Mesenchymal stem cell (in vitro differentiated cells and primary cell): ENCODE data around the gene PRODH2.
A peak's percentile ranks its signal among the peaks of the same experiment; 100 is the strongest.

ENCODE experiments used
- DNase-seq: peaks from one replicate; pipeline ENCODE4 v3.0.0-alpha.2; 2013
- H2AFZ ChIP-seq: one replicate; pipeline ENCODE4 v1.6.1; 2013; ENCODE audit warnings: low read depth, mild to moderate bottlenecking, control low read depth, inconsistent platforms, low read length, moderate library complexity
- H2AK5ac ChIP-seq: 2 replicates; pipeline ENCODE4 v1.6.1; 2013; ENCODE audit warnings: low read length, moderate library complexity, mild to moderate bottlenecking, inconsistent platforms; ENCODE audit not compliant: severe bottlenecking
- H2BK120ac ChIP-seq: one replicate; pipeline ENCODE4 v1.6.1; 2013; ENCODE audit warnings: low read depth, mild to moderate bottlenecking, inconsistent platforms, low read length, moderate library complexity
- H2BK12ac ChIP-seq, 2 experiments: one replicate each; pipeline ENCODE4 v1.6.1; 2013; ENCODE audit warnings: inconsistent platforms in 2 of 2, low read length in 2 of 2, mild to moderate bottlenecking in 2 of 2, moderate library complexity in 2 of 2, control low read depth in 1 of 2
- H2BK15ac ChIP-seq: one replicate; pipeline ENCODE4 v1.6.1; 2013; ENCODE audit warnings: mild to moderate bottlenecking, low read depth, inconsistent platforms; ENCODE audit not compliant: poor library complexity, severe bottlenecking
- H2BK5ac ChIP-seq: 2 replicates; pipeline ENCODE4 v1.6.1; 2013; ENCODE audit warnings: low read depth, mild to moderate bottlenecking, low read length, control low read depth, inconsistent platforms; ENCODE audit not compliant: poor library complexity, severe bottlenecking
- H3K14ac ChIP-seq, 2 experiments: one replicate each; pipeline ENCODE4 v1.6.1; 2013; ENCODE audit warnings: inconsistent platforms in 2 of 2, low read length in 2 of 2, control low read depth in 1 of 2, mild to moderate bottlenecking in 1 of 2, moderate library complexity in 1 of 2
- H3K18ac ChIP-seq, 2 experiments: one replicate each; pipeline ENCODE4 v1.6.1; 2013; ENCODE audit warnings: inconsistent platforms in 2 of 2, low read length in 2 of 2, control low read depth in 1 of 2, low read depth in 1 of 2, mild to moderate bottlenecking in 1 of 2
- H3K23ac ChIP-seq, 2 experiments: one replicate each; pipeline ENCODE4 v1.6.1; 2013; ENCODE audit warnings: inconsistent platforms in 2 of 2, low read length in 2 of 2, mild to moderate bottlenecking in 2 of 2, moderate library complexity in 2 of 2, control low read depth in 1 of 2
- H3K27ac ChIP-seq: 2 replicates; pipeline ENCODE4 v1.5.1; 2013; ENCODE audit warnings: mild to moderate bottlenecking, moderate library complexity, low read length, control low read depth, inconsistent platforms; ENCODE audit not compliant: poor library complexity, severe bottlenecking
- H3K27me3 ChIP-seq, 2 experiments: 2 replicates each; pipeline versions ENCODE4 v1.6.1 to v1.7.0; 2013; ENCODE audit warnings: low read length in 2 of 2, mild to moderate bottlenecking in 2 of 2, moderate library complexity in 2 of 2, control low read depth in 1 of 2, inconsistent platforms in 1 of 2; ENCODE audit not compliant: control insufficient read depth in 1 of 2, insufficient read depth in 1 of 2
- H3K36me3 ChIP-seq, 2 experiments: 2 replicates each; pipeline versions ENCODE4 v1.6.1 to v1.7.0; 2013; ENCODE audit warnings: low read length in 2 of 2, control low read depth in 1 of 2, inconsistent platforms in 1 of 2, low read depth in 1 of 2, mild to moderate bottlenecking in 1 of 2; ENCODE audit not compliant: insufficient read depth in 2 of 2, control insufficient read depth in 1 of 2
- H3K4ac ChIP-seq, 2 experiments: one replicate each; pipeline ENCODE4 v1.6.1; 2013; ENCODE audit warnings: inconsistent platforms in 2 of 2, low read length in 2 of 2, mild to moderate bottlenecking in 2 of 2, moderate library complexity in 2 of 2, control low read depth in 1 of 2, low read depth in 1 of 2
- H3K4me1 ChIP-seq: 2 replicates; pipeline ENCODE4 v1.6.1; 2013; ENCODE audit warnings: low read depth, low read length, control low read depth; ENCODE audit not compliant: control insufficient read depth, insufficient read depth
- H3K4me2 ChIP-seq: 2 replicates; pipeline ENCODE4 v1.6.1; 2013; ENCODE audit warnings: low read length, mild to moderate bottlenecking, inconsistent platforms; ENCODE audit not compliant: poor library complexity, severe bottlenecking
- H3K4me3 ChIP-seq, 2 experiments: 2 replicates each; pipeline versions ENCODE4 v1.5.1 to v1.7.0; 2013; ENCODE audit warnings: low read length in 2 of 2, mild to moderate bottlenecking in 2 of 2, control low read depth in 1 of 2, low read depth in 1 of 2; ENCODE audit not compliant: insufficient read depth in 1 of 2
- H3K79me1 ChIP-seq: replicated peaks from 2 replicates; pipeline ENCODE4 v1.6.1; 2013; ENCODE audit warnings: mild to moderate bottlenecking, control low read depth, low read length, inconsistent platforms; ENCODE audit not compliant: poor library complexity, severe bottlenecking
- H3K9ac ChIP-seq: 2 replicates; pipeline ENCODE4 v1.7.0; 2013; ENCODE audit warnings: mild to moderate bottlenecking, low read length, moderate library complexity
- H3K9me3 ChIP-seq: 2 replicates; pipeline ENCODE4 v1.7.0; 2013; ENCODE audit warnings: mild to moderate bottlenecking, low read length; ENCODE audit not compliant: control insufficient read depth
- H4K8ac ChIP-seq: one replicate; pipeline ENCODE4 v1.6.1; 2013; ENCODE audit warnings: inconsistent platforms, mild to moderate bottlenecking, low read length, moderate library complexity
- H4K91ac ChIP-seq: one replicate; pipeline ENCODE4 v1.6.1; 2013; ENCODE audit warnings: mild to moderate bottlenecking, low read length, inconsistent platforms
- WGBS: methylation state at CpG from one replicate; pipeline ENCODE4 v1.1.7; 2013; ENCODE audit warnings: mixed read lengths; 5-methylcytosine and 5-hydroxymethylcytosine counted together

Gene PRODH2

GRCh38 chr19:35847911-35848310, 35.3 kb upstream of the PRODH2 start:
- no peaks in the 10 kb centered on the region for H3K36me3 ChIP-seq
- DNase-seq = no peak
- H2AFZ ChIP-seq = no peak overlapping the region
- no peak overlapping the region for H3K4me3 ChIP-seq
- H3K14ac ChIP-seq = no peak overlapping the region
- no peak overlapping the region for H3K4ac ChIP-seq
- no peak overlapping the region for H2AK5ac ChIP-seq
- H3K18ac ChIP-seq = no peak overlapping the region
- no peak overlapping the region for H2BK12ac ChIP-seq
- H2BK120ac ChIP-seq = no peak overlapping the region
- no peak overlapping the region for H3K9ac ChIP-seq
- H3K4me2 ChIP-seq = no peak overlapping the region
- H3K4me1 ChIP-seq = peaks cover 18% of the 10 kb centered on the region
- no peak overlapping the region for H4K91ac ChIP-seq
- H3K9me3 ChIP-seq = peaks cover 8% of the 10 kb centered on the region
- H3K27me3 ChIP-seq = peaks cover 86 to 96% of the 10 kb centered on the region in 2 experiments
- H3K79me1 ChIP-seq = no peaks in the 10 kb centered on the region
- no peak overlapping the region for H3K27ac ChIP-seq
- no peak overlapping the region for H2BK15ac ChIP-seq
- no peak overlapping the region for H4K8ac ChIP-seq
- H2BK5ac ChIP-seq = no peak overlapping the region
- 76% methylated on average over 8 of the region's 8 CpGs for WGBS
- no peak overlapping the region for H3K23ac ChIP-seq

GRCh38 chr19:35846038-35846668, 33.5 kb upstream of the PRODH2 start:
- H2AK5ac ChIP-seq = no peak overlapping the region
- no peak overlapping the region for H4K8ac ChIP-seq
- H2AFZ ChIP-seq = no peak overlapping the region
- no peak overlapping the region for H2BK120ac ChIP-seq
- WGBS = 12% methylated on average over 26 of the region's 26 CpGs
- H3K4me2 ChIP-seq = no peak overlapping the region
- peaks cover 20% of the 10 kb centered on the region for H3K9me3 ChIP-seq
- no peak overlapping the region for H2BK5ac ChIP-seq
- H3K23ac ChIP-seq = no peak overlapping the region
- H3K27me3 ChIP-seq = peaks cover 86 to 88% of the 10 kb centered on the region in 2 experiments
- peak; percentile 8 for DNase-seq
- no peak overlapping the region for H2BK12ac ChIP-seq
- peaks cover 15% of the 10 kb centered on the region for H3K4me1 ChIP-seq
- H3K27ac ChIP-seq = no peak overlapping the region
- no peak overlapping the region for H3K18ac ChIP-seq
- no peak overlapping the region for H3K4ac ChIP-seq
- H2BK15ac ChIP-seq = no peak overlapping the region
- H3K4me3 ChIP-seq = no peak overlapping the region
- no peak overlapping the region for H4K91ac ChIP-seq
- no peak overlapping the region for H3K14ac ChIP-seq
- H3K9ac ChIP-seq = no peak overlapping the region
- H3K79me1 ChIP-seq = no peaks in the 10 kb centered on the region
- H3K36me3 ChIP-seq = no peaks in the 10 kb centered on the region

GRCh38 chr19:35845215-35846037, 32.8 kb upstream of the PRODH2 start:
- Histone ChIP-seq H2BK15ac (no peak overlapping the region), H3K36me3 (no peaks in the 10 kb centered on the region), H2BK12ac (no peak overlapping the region), H3K4me1 (peaks cover 15% of the 10 kb centered on the region), H2AFZ (no peak overlapping the region), H3K9me3 (peaks cover 20% of the 10 kb centered on the region), H3K14ac (no peak overlapping the region), H4K8ac (no peak overlapping the region), H2AK5ac (no peak overlapping the region), H3K27ac (no peak overlapping the region), H3K79me1 (no peaks in the 10 kb centered on the region), H3K4me2 (no peak overlapping the region), H3K4ac (no peak overlapping the region), H3K23ac (peak overlapping the region in 1 of 2 experiments; percentile 9), H3K27me3 (peaks cover 79 to 81% of the 10 kb centered on the region in 2 experiments), H3K9ac (no peak overlapping the region), H2BK5ac (no peak overlapping the region), H2BK120ac (no peak overlapping the region), H4K91ac (no peak overlapping the region), H3K18ac (no peak overlapping the region), H3K4me3 (peak overlapping the region in 1 of 2 experiments; percentile 41)
- 8% methylated on average over 49 of the region's 63 CpGs for WGBS
- peak; percentile 8 for DNase-seq

- Histone ChIP-seq H2AFZ (no peak overlapping the region), H3K27ac (no peak overlapping the region), H4K91ac (no peak overlapping the region), H3K18ac (no peak overlapping the region), H3K14ac (no peak overlapping the region), H2BK12ac (no peak overlapping the region), H2BK120ac (no peak overlapping the region), H3K4me2 (no peak overlapping the region), H3K23ac (no peak overlapping the region), H3K4ac (no peak overlapping the region), H2BK15ac (no peak overlapping the region), H4K8ac (no peak overlapping the region), H3K4me1 (peaks cover 15% of the 10 kb centered on the region), H2AK5ac (no peak overlapping the region), H3K27me3 (peaks cover 71 to 75% of the 10 kb centered on the region in 2 experiments), H3K9me3 (peaks cover 20% of the 10 kb centered on the region), H2BK5ac (no peak overlapping the region), H3K4me3 (peak overlapping the region in 1 of 2 experiments; percentile 41), H3K79me1 (no peaks in the 10 kb centered on the region), H3K36me3 (no peaks in the 10 kb centered on the region), H3K9ac (no peak overlapping the region)
- 75% methylated on average over 16 of the region's 16 CpGs for WGBS
- DNase-seq = no peak
These were observed 32.0 kb upstream of the PRODH2 start for GRCh38 chr19:35844482-35845214.
